HG02840 (cell line): ENCODE results near the gene LARP4B.

ENCODE experiments used
- ATAC-seq: cut with Tn5 transposase; IDR thresholded peaks from one replicate; pipeline ENCODE4 v1.9.1; 2021; ENCODE audit warnings: mild to moderate bottlenecking, moderate library complexity, moderate number of reproducible peaks; ENCODE audit not compliant: unreplicated experiment, low FRiP score

LARP4B gene

GRCh38 chr10:841535-841934 lies 90.0 kb downstream of the LARP4B start:
- ATAC-seq, result no peak

GRCh38 chr10:839550-840205 lies 91.8 kb downstream of the LARP4B start:
- no peak for ATAC-seq

- no peak for ATAC-seq
These were observed 94.7 kb downstream of the LARP4B start for GRCh38 chr10:836782-837181.

GRCh38 chr10:834493-834892 lies 97.0 kb downstream of the LARP4B start:
- no peak for ATAC-seq

GRCh38 chr10:829241-829640 lies 102.3 kb downstream of the LARP4B start:
- ATAC-seq, result no peak

GRCh38 chr10:828191-828590 lies 103.3 kb downstream of the LARP4B start:
- no peak for ATAC-seq

GRCh38 chr10:824946-825345 lies 106.6 kb downstream of the LARP4B start:
- ATAC-seq, result no peak

GRCh38 chr10:824497-824896 lies 107.0 kb downstream of the LARP4B start:
- ATAC-seq, result no peak

GRCh38 chr10:822661-823367 lies 108.7 kb downstream of the LARP4B start:
- ATAC-seq, result no peak

- ATAC-seq, result no peak
These were observed 109.3 kb downstream of the LARP4B start for GRCh38 chr10:822197-822596.

GRCh38 chr10:821322-821721 lies 110.2 kb downstream of the LARP4B start:
- ATAC-seq, result no peak

- ATAC-seq, result no peak
These were observed 111.7 kb downstream of the LARP4B start for GRCh38 chr10:819816-820215.

GRCh38 chr10:819326-819725 lies 112.2 kb downstream of the LARP4B start:
- no peak for ATAC-seq

GRCh38 chr10:818526-819220 lies 112.8 kb downstream of the LARP4B start:
- no peak for ATAC-seq

- ATAC-seq, result no peak
These were observed 113.5 kb downstream of the LARP4B start for GRCh38 chr10:818010-818409.

- ATAC-seq, result no peak
These were observed 114.1 kb downstream of the LARP4B start for GRCh38 chr10:817371-817770.

GRCh38 chr10:816958-817357 lies 114.5 kb downstream of the LARP4B start:
- ATAC-seq, result no peak

- ATAC-seq, result no peak
These were observed 115.4 kb downstream of the LARP4B start for GRCh38 chr10:816091-816477.

GRCh38 chr10:815338-816090 lies 116.0 kb downstream of the LARP4B start:
- no peak for ATAC-seq

GRCh38 chr10:814536-815302 lies 116.8 kb downstream of the LARP4B start:
- no peak for ATAC-seq
